ENCODE results near the gene LETM1. TPM values are rescaled to one million over a fixed set of nuclear protein-coding genes. Genes with fewer than 3 reads are reported as not detected.

The LETM1 gene
- total and polyA plus RNA-seq, 2 of the 8 experiments (the other 6 are each of a cell fraction or from before 2014, with no cell fraction given): 19.8 to 50.1 TPM

- TF ChIP-seq CHD7 (IDR thresholded peaks at IDR 0.05; ENCODE audit: insufficient replicate concordance, low read length): no peak
- TF ChIP-seq EZH2 (IDR thresholded peaks at IDR 0.05; ENCODE audit: low read depth, low read length, severe bottlenecking): no peak
- TF ChIP-seq USF2 (IDR thresholded peaks at IDR 0.05; ENCODE audit: low read length): no peak
- no peak for TF ChIP-seq KDM4A (IDR thresholded peaks at IDR 0.05; ENCODE audit: low read depth, low read length, severe bottlenecking)
- no peak for TF ChIP-seq RNF2 (IDR thresholded peaks at IDR 0.05; ENCODE audit: borderline replicate concordance, low read depth, low read length, missing control alignments, poor library complexity, severe bottlenecking)
Measured at GRCh38 chr4:1796486-1797204, 59.3 kb downstream of the LETM1 start (continued).
